ENCODE measurements around the gene ALAS2.

ALAS2 gene

GRCh38 chrX:54978448-54978847 is 52.3 kb downstream of the ALAS2 start:
- TF ChIP-seq REST (IDR thresholded peaks at IDR 0.05; ENCODE audit: insufficient replicate concordance, low read depth) (no peak), GABPA (IDR thresholded peaks at IDR 0.05; ENCODE audit: low read depth) (no peak), SPI1 (IDR thresholded peaks at IDR 0.05; ENCODE audit: borderline replicate concordance, low read depth) (no peak), POLR2AphosphoS5 (IDR thresholded peaks at IDR 0.05; ENCODE audit: low read depth) (no peak), CTCF (IDR thresholded peaks at IDR 0.05; ENCODE audit: insufficient read depth, low read length) (no peak)
- DNase-seq (ENCODE audit: low read depth in 1 of 2, low spot score in 1 of 2) = no peak
- H3K27ac ChIP-seq (replicated peaks) = no peak overlapping the region
- H3K4me3 ChIP-seq (replicated peaks; ENCODE audit: insufficient read depth, low read length) = no peak overlapping the region
- no peaks in the 10 kb centered on the region for H3K27me3 ChIP-seq (ENCODE audit: insufficient read depth, poor library complexity, severe bottlenecking)

GRCh38 chrX:54977387-54977786 is 53.4 kb downstream of the ALAS2 start:
- no peaks in the 10 kb centered on the region for H3K27me3 ChIP-seq (ENCODE audit: insufficient read depth, poor library complexity, severe bottlenecking)
- H3K27ac ChIP-seq (replicated peaks) = no peak overlapping the region
- DNase-seq (ENCODE audit: low read depth in 1 of 2, low spot score in 1 of 2) = no peak
- TF ChIP-seq SPI1 (IDR thresholded peaks at IDR 0.05; ENCODE audit: borderline replicate concordance, low read depth) = no peak
- no peak for TF ChIP-seq GABPA (IDR thresholded peaks at IDR 0.05; ENCODE audit: low read depth)
- no peak for TF ChIP-seq POLR2AphosphoS5 (IDR thresholded peaks at IDR 0.05; ENCODE audit: low read depth)
- TF ChIP-seq REST (IDR thresholded peaks at IDR 0.05; ENCODE audit: insufficient replicate concordance, low read depth) = no peak
- TF ChIP-seq CTCF (IDR thresholded peaks at IDR 0.05; ENCODE audit: insufficient read depth, low read length) = no peak
- H3K4me3 ChIP-seq (replicated peaks; ENCODE audit: insufficient read depth, low read length) = no peak overlapping the region

- no peak for DNase-seq (ENCODE audit: low read depth in 1 of 2, low spot score in 1 of 2)
- no peak overlapping the region for H3K4me3 ChIP-seq (replicated peaks; ENCODE audit: insufficient read depth, low read length)
- no peak overlapping the region for H3K27ac ChIP-seq (replicated peaks)
- H3K27me3 ChIP-seq (ENCODE audit: insufficient read depth, poor library complexity, severe bottlenecking) = peaks cover 2% of the 10 kb centered on the region
- TF ChIP-seq SPI1 (IDR thresholded peaks at IDR 0.05; ENCODE audit: borderline replicate concordance, low read depth) (no peak), POLR2AphosphoS5 (IDR thresholded peaks at IDR 0.05; ENCODE audit: low read depth) (no peak), GABPA (IDR thresholded peaks at IDR 0.05; ENCODE audit: low read depth) (no peak), REST (IDR thresholded peaks at IDR 0.05; ENCODE audit: insufficient replicate concordance, low read depth) (no peak), CTCF (IDR thresholded peaks at IDR 0.05; ENCODE audit: insufficient read depth, low read length) (no peak)
These were observed 65.8 kb downstream of the ALAS2 start for GRCh38 chrX:54964766-54965497.
